Parathyroid adenoma (tissue), 2 donors: Measurements from ENCODE around the gene CD3E.
"Not testable (repeated sequence)": the region's sequence is repeated elsewhere in the genome, so short reads cannot be mapped to it uniquely, and the experiment has no call there.

Experiments used
- H2AFZ ChIP-seq: fragments of 300-600 bp; sonication (generic); one replicate; pipeline ENCODE4 v1.7.0; 2017; ENCODE audit warnings: antibody characterized with exemption, mild to moderate bottlenecking
- H3K27ac ChIP-seq: fragments of 300-600 bp; sonication (generic); one replicate; pipeline ENCODE4 v1.7.0; 2017
- H3K27me3 ChIP-seq: fragments of 300-600 bp; sonication (generic); one replicate; pipeline ENCODE4 v1.7.0; 2017; ENCODE audit warnings: low read length; ENCODE audit not compliant: control insufficient read depth, insufficient read depth
- H3K36me3 ChIP-seq: fragments of 300-600 bp; sonication (generic); one replicate; pipeline ENCODE4 v1.7.0; 2017; ENCODE audit warnings: low read length; ENCODE audit not compliant: control insufficient read depth, insufficient read depth
- H3K4me1 ChIP-seq: fragments of 300-600 bp; sonication (generic); one replicate; pipeline ENCODE4 v1.7.0; 2017; ENCODE audit warnings: control low read depth
- H3K4me2 ChIP-seq: fragments of 300-600 bp; sonication (generic); one replicate; pipeline ENCODE4 v1.7.0; 2017; ENCODE audit warnings: low read length
- H3K4me3 ChIP-seq: fragments of 300-600 bp; sonication (generic); one replicate; pipeline ENCODE4 v1.7.0; 2017; ENCODE audit warnings: low read depth, low read length
- H3K79me2 ChIP-seq: fragments of 300-600 bp; sonication (generic); one replicate; pipeline ENCODE4 v1.7.0; 2017; ENCODE audit warnings: control low read depth
- H3K9ac ChIP-seq: fragments of 300-600 bp; sonication (generic); one replicate; pipeline ENCODE4 v1.7.0; 2017; ENCODE audit warnings: mild to moderate bottlenecking
- H3K9me3 ChIP-seq: fragments of 300-600 bp; sonication (generic); one replicate; pipeline ENCODE4 v1.7.0; 2017; ENCODE audit warnings: low read length; ENCODE audit not compliant: control insufficient read depth
- CTCF ChIP-seq: fragments of 300-600 bp; sonication (generic); IDR thresholded peaks from one replicate; pipeline ENCODE4 v1.7.0; 2017; ENCODE audit warnings: antibody characterized with exemption, mild to moderate bottlenecking
- donor health status: primary hyperparathyroidism.

The CD3E gene

GRCh38 chr11:118305726-118306125, 1.2 kb downstream of the CD3E start:
- Histone ChIP-seq H3K27me3 (no peaks in the 10 kb centered on the region), H3K9me3 (no peaks in the 10 kb centered on the region), H3K4me1 (no peaks in the 10 kb centered on the region), H3K9ac (no peak overlapping the region), H3K36me3 (no peaks in the 10 kb centered on the region), H3K79me2 (no peaks in the 10 kb centered on the region), H3K27ac (no peak overlapping the region), H2AFZ (no peak overlapping the region), H3K4me2 (no peak overlapping the region), H3K4me3 (no peak overlapping the region)
- no peak for TF ChIP-seq CTCF

GRCh38 chr11:118306556-118306955, 2.0 kb downstream of the CD3E start:
- Histone ChIP-seq H3K9ac (no peak overlapping the region), H3K27me3 (no peaks in the 10 kb centered on the region), H3K4me3 (no peak overlapping the region), H3K27ac (no peak overlapping the region), H3K79me2 (no peaks in the 10 kb centered on the region), H3K4me1 (no peaks in the 10 kb centered on the region), H2AFZ (no peak overlapping the region), H3K9me3 (no peaks in the 10 kb centered on the region), H3K36me3 (no peaks in the 10 kb centered on the region), H3K4me2 (no peak overlapping the region)
- TF ChIP-seq CTCF, result no peak

GRCh38 chr11:118308995-118309528, 4.5 kb downstream of the CD3E start:
- H3K4me2 ChIP-seq, H2AFZ ChIP-seq, H3K9me3 ChIP-seq, H3K36me3 ChIP-seq, H3K27ac ChIP-seq, H3K4me3 ChIP-seq, H3K79me2 ChIP-seq, H3K9ac ChIP-seq, H3K27me3 ChIP-seq, H3K4me1 ChIP-seq: not testable (repeated sequence)

- no peak for TF ChIP-seq CTCF
- H2AFZ ChIP-seq, result no peak overlapping the region
- no peaks in the 10 kb centered on the region for H3K4me1 ChIP-seq
- H3K27me3 ChIP-seq, result no peaks in the 10 kb centered on the region
- H3K4me2 ChIP-seq, result no peak overlapping the region
- H3K9me3 ChIP-seq, result no peaks in the 10 kb centered on the region
- H3K36me3 ChIP-seq, result no peaks in the 10 kb centered on the region
- no peaks in the 10 kb centered on the region for H3K79me2 ChIP-seq
- H3K4me3 ChIP-seq, result no peak overlapping the region
- no peak overlapping the region for H3K27ac ChIP-seq
- no peak overlapping the region for H3K9ac ChIP-seq
Measured at GRCh38 chr11:118310271-118310670, 5.7 kb downstream of the CD3E start.

- no peak for TF ChIP-seq CTCF
- H3K4me1 ChIP-seq, result peaks cover under 1% of the 10 kb centered on the region
- no peaks in the 10 kb centered on the region for H3K79me2 ChIP-seq
- no peak overlapping the region for H3K27ac ChIP-seq
- no peaks in the 10 kb centered on the region for H3K27me3 ChIP-seq
- H3K36me3 ChIP-seq, result no peaks in the 10 kb centered on the region
- no peaks in the 10 kb centered on the region for H3K9me3 ChIP-seq
- H3K4me2 ChIP-seq, result no peak overlapping the region
- no peak overlapping the region for H3K4me3 ChIP-seq
- H3K9ac ChIP-seq, result no peak overlapping the region
- no peak overlapping the region for H2AFZ ChIP-seq
Measured at GRCh38 chr11:118310781-118311485, 6.4 kb downstream of the CD3E start.
